AG09319 (cell line): Measurements from ENCODE around the gene CHMP6.

Experiments
- DNase-seq: peaks from one replicate; pipeline ENCODE4 v3.0.0-alpha.2; 2010; ENCODE audit warnings: low read depth; ENCODE audit errors: extremely low read depth
- CTCF ChIP-seq: IDR thresholded peaks from 2 replicates; pipeline ENCODE4 v1.5.1; 2011; ENCODE audit warnings: low read depth, mild to moderate bottlenecking, inconsistent platforms, low read length, moderate library complexity

The CHMP6 gene

GRCh38 chr17:81046770-81047359, 55.2 kb downstream of the CHMP6 start:
- DNase-seq: no peak
- TF ChIP-seq CTCF: no peak

GRCh38 chr17:81048827-81049371, 57.3 kb downstream of the CHMP6 start:
- TF ChIP-seq CTCF: no peak
- DNase-seq: no peak

- TF ChIP-seq CTCF: no peak
- no peak for DNase-seq
Observed at GRCh38 chr17:81049372-81049911, 57.8 kb downstream of the CHMP6 start.
